Cardiac septum (tissue), 1 donor: ENCODE measurements around the gene LMBRD2. TPM values are rescaled to one million over a fixed set of nuclear protein-coding genes. Genes with fewer than 3 reads are reported as not detected.
"Not testable (repeated sequence)": the region's sequence is repeated elsewhere in the genome, so short reads cannot be mapped to it uniquely, and the experiment has no call there.

Experiments
- DNase-seq: peaks from one replicate; pipeline ENCODE4 v3.0.0-alpha.2; 2020; ENCODE audit warnings: low spot score
- intact Hi-C: fragments of 100-400 bp; cut with DNase I; formaldehyde crosslinking; loops from one replicate; pipeline ENCODE4 v1.14.0; 2022
- long read RNA-seq: library from polyadenylated mRNA; unstranded; transcript quantifications from one replicate; pipeline ENCODE4 v2.0.0, GENCODE V29; 2021
- total RNA-seq: library from RNA; stranded (reverse); fragmentation: NEBNext Ultra II Directional; extraction: Animal tissue kit (Norgen Biotek cat#: 25700); gene quantifications from one replicate; pipeline ENCODE4 v1.2.1, GENCODE V29; 2021
- donor health status: DM: no; HTN: no; CAD: no.

Gene LMBRD2
- total RNA-seq = 11.7 TPM
- long read RNA-seq, full-length matches to known transcripts = 6 of 13 reads
- long read RNA-seq, partial matches to known transcripts = 3 of 13 reads
- long read RNA-seq, other reads (novel, unspliced or antisense) = 4 of 13 reads

GRCh38 chr5:36151434-36152323 lies at the start of gene LMBRD2, which contains the start of gene SKP2:
Gene LMBRD2 (minus strand): TSS chr5:36151887. CDS start chr5:36143349, 8,538 bp downstream.
Gene SKP2 (plus strand): TSS chr5:36152111. CDS start chr5:36152263, 152 bp downstream.
- peak; percentile 100 for DNase-seq
- intact Hi-C loops = loop anchor here (1.0 kb wide), 1 partner anchor 90 kb away; the partner anchor contains the start of gene NADK2

- no peak for DNase-seq
- intact Hi-C loops = no loop called here
These were observed 48.8 kb upstream of the LMBRD2 start for GRCh38 chr5:36200513-36200912.

- intact Hi-C loops = no loop called here
- no peak for DNase-seq
These were observed 47.9 kb upstream of the LMBRD2 start for GRCh38 chr5:36199620-36200019.

GRCh38 chr5:36198783-36199182 lies 47.1 kb upstream of the LMBRD2 start:
- intact Hi-C loops = not testable (repeated sequence)

GRCh38 chr5:36198281-36198680 lies 46.6 kb upstream of the LMBRD2 start:
- intact Hi-C loops = no loop called here
- no peak for DNase-seq

More at GRCh38 chr5:36198783-36199182, 47.1 kb upstream of the LMBRD2 start:
- not testable (repeated sequence) for DNase-seq

GRCh38 chr5:36193746-36194145 lies 42.1 kb upstream of the LMBRD2 start:
- no peak for DNase-seq
- intact Hi-C loops = no loop called here

GRCh38 chr5:36184408-36184807 lies 32.7 kb upstream of the LMBRD2 start:
- DNase-seq, intact Hi-C loops: not testable (repeated sequence)

- intact Hi-C loops = no loop called here
- DNase-seq = no peak
These were observed 30.1 kb upstream of the LMBRD2 start for GRCh38 chr5:36181774-36182173.

GRCh38 chr5:36180556-36181350 lies 29.1 kb upstream of the LMBRD2 start:
- intact Hi-C loops = no loop called here
- no peak for DNase-seq

GRCh38 chr5:36179950-36180349 lies 28.3 kb upstream of the LMBRD2 start:
- DNase-seq = no peak
- intact Hi-C loops = loop anchor here (5.0 kb wide), 2 partner anchors 127 to 517 kb away; no protein-coding TSS in a partner anchor

GRCh38 chr5:36178524-36178890 lies 26.8 kb upstream of the LMBRD2 start:
- DNase-seq = no peak
- intact Hi-C loops = loop anchor here (5.0 kb wide), 2 partner anchors 129 to 519 kb away; no protein-coding TSS in a partner anchor

GRCh38 chr5:36177715-36178523 lies 26.2 kb upstream of the LMBRD2 start:
- intact Hi-C loops = loop anchor here (5.0 kb wide), 2 partner anchors 129 to 519 kb away; no protein-coding TSS in a partner anchor
- DNase-seq = no peak

GRCh38 chr5:36177154-36177553 lies 25.5 kb upstream of the LMBRD2 start:
- intact Hi-C loops = loop anchor here (5.0 kb wide), 2 partner anchors 130 to 520 kb away; no protein-coding TSS in a partner anchor

GRCh38 chr5:36175043-36175442 lies 23.4 kb upstream of the LMBRD2 start:
- no peak for DNase-seq
- intact Hi-C loops = loop anchor here (5.0 kb wide), 2 partner anchors 132 to 522 kb away; no protein-coding TSS in a partner anchor

More at GRCh38 chr5:36177154-36177553, 25.5 kb upstream of the LMBRD2 start:
- no peak for DNase-seq

GRCh38 chr5:36174119-36174518 lies 22.4 kb upstream of the LMBRD2 start:
- intact Hi-C loops = no loop called here
- no peak for DNase-seq

- DNase-seq = no peak
- intact Hi-C loops = no loop called here
These were observed 21.7 kb upstream of the LMBRD2 start for GRCh38 chr5:36173426-36173825.

GRCh38 chr5:36172599-36172998 lies 20.9 kb upstream of the LMBRD2 start:
- intact Hi-C loops = no loop called here
- DNase-seq = no peak

GRCh38 chr5:36170832-36171424 lies 19.2 kb upstream of the LMBRD2 start:
- DNase-seq = no peak
- intact Hi-C loops = no loop called here
